GM13976 (cell line): Measurements from ENCODE around the gene APBA2.

ENCODE experiments used
- DNase-seq: peaks from one replicate; pipeline ENCODE4 v3.0.0; 2012; ENCODE audit warnings: low spot score
- CTCF ChIP-seq: IDR thresholded peaks from 2 replicates; pipeline ENCODE4 v1.5.1; 2012; ENCODE audit warnings: borderline replicate concordance, mild to moderate bottlenecking; ENCODE audit not compliant: insufficient read depth; ENCODE audit errors: extremely low read depth, missing control alignments, control extremely low read depth
- in situ Hi-C: fragments of 300-500 bp; cut with MboI; formaldehyde crosslinking; loops from one replicate; pipeline ENCODE4 v1.12.0; 2022; ENCODE audit warnings: low sequenced_read_pairs, mixed read lengths, inconsistent platforms; ENCODE audit not compliant: unreplicated experiment

APBA2 gene

DNA sequence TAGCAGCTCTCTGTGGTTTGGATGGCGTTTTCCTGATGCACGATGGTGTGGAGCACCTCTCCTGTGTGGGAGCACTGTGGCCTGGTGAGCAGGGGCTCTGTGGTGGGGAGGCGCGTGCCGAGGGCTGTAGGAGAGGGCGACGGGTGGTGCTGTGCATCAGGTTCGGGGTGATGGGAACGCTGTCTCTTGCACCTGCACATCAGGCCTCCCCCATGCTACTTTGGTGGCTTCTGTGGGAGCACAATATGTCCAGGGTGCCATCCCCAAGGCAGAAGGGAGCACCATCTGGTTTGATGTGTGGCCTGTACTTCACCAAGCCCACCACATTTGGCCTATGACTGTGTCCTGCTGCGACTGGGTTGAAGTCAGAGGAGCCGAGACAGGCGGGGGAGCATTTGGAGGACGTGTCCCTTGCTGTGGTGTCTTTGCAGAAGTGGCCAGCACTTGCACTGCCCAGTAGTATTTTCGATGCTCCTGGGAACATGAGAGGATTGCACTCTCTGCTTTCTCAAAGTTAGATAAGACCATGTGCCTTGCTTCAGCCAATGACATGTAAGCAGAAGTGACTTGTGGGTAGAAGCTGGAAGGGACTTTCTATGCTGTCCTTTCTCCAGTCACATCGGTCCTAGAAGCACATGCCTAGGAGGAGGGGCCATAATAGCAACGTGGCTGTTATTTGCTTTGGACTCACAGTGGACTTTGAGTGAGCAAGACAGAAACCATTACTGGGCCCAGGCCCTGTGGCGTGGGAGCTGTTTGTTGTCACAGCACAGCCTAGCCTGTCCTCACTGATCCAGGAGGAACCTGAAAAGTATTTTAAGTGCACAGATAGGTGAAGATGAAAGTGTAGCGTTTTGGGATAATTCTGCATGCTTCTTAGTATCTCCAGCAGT, 72.1 kb downstream of the APBA2 start:
- in situ Hi-C loops: no loop called here
- TF ChIP-seq CTCF: no peak
- no peak for DNase-seq

GRCh38 chr15:28959326-28959725, 73.6 kb downstream of the APBA2 start:
- no peak for DNase-seq
- in situ Hi-C loops: no loop called here
- no peak for TF ChIP-seq CTCF

- TF ChIP-seq CTCF: no peak
Observed at GRCh38 chr15:28960979-28961378, 75.2 kb downstream of the APBA2 start.

GRCh38 chr15:28961391-28961790, 75.6 kb downstream of the APBA2 start:
- in situ Hi-C loops: no loop called here
- no peak for TF ChIP-seq CTCF
- DNase-seq: no peak

More at GRCh38 chr15:28960979-28961378, 75.2 kb downstream of the APBA2 start:
- DNase-seq: no peak
- in situ Hi-C loops: no loop called here

GRCh38 chr15:28962851-28963710, 77.3 kb downstream of the APBA2 start:
- in situ Hi-C loops: no loop called here
- no peak for DNase-seq
- TF ChIP-seq CTCF: no peak

- no peak for DNase-seq
- no peak for TF ChIP-seq CTCF
- in situ Hi-C loops: no loop called here
Observed at GRCh38 chr15:28963711-28964081, 77.9 kb downstream of the APBA2 start.
